PFSK-1 (cell line): Measurements from ENCODE around the gene PTPRN2.

Source experiments
- FOXP2 ChIP-seq: optimal IDR thresholded peaks from 2 replicates; pipeline ENCODE3; 2011; ENCODE audit warnings: borderline replicate concordance, control low read depth, inconsistent platforms; ENCODE audit not compliant: insufficient read depth; ENCODE audit errors: extremely low read length, extremely low read depth
- POLR2AphosphoS5 ChIP-seq: IDR thresholded peaks from 2 replicates; pipeline ENCODE4 v1.6.1; 2012; ENCODE audit warnings: low read depth, mild to moderate bottlenecking, control low read depth, low read length, moderate library complexity
- SIN3A ChIP-seq: IDR thresholded peaks from 2 replicates; pipeline ENCODE4 v1.6.1; 2012; ENCODE audit warnings: mild to moderate bottlenecking, low read length, moderate library complexity, borderline replicate concordance; ENCODE audit not compliant: insufficient read depth
- TAF1 ChIP-seq: IDR thresholded peaks from 2 replicates; pipeline ENCODE4 v1.6.1; 2012; ENCODE audit warnings: low read length, control low read depth, borderline replicate concordance; ENCODE audit not compliant: insufficient read depth
- TF ChIP-seq, protein P1 (sequence below), 2 experiments: IDR thresholded peaks; 2 replicates each; pipeline versions ENCODE4 v1.6.1 to v1.8.0; 2011 to 2012; ENCODE audit warnings: low read depth in 2 of 2, low read length in 2 of 2, control low read depth in 1 of 2, inconsistent platforms in 1 of 2, mild to moderate bottlenecking in 1 of 2, moderate library complexity in 1 of 2; ENCODE audit not compliant: insufficient read depth in 1 of 2

GRCh38 chr7:158050441-158050977 lies 537.1 kb downstream of the PTPRN2 start:
- TF ChIP-seq TAF1: no peak
- no peak for TF ChIP-seq SIN3A
- no peak for TF ChIP-seq POLR2AphosphoS5
- TF ChIP-seq, protein P1, sequence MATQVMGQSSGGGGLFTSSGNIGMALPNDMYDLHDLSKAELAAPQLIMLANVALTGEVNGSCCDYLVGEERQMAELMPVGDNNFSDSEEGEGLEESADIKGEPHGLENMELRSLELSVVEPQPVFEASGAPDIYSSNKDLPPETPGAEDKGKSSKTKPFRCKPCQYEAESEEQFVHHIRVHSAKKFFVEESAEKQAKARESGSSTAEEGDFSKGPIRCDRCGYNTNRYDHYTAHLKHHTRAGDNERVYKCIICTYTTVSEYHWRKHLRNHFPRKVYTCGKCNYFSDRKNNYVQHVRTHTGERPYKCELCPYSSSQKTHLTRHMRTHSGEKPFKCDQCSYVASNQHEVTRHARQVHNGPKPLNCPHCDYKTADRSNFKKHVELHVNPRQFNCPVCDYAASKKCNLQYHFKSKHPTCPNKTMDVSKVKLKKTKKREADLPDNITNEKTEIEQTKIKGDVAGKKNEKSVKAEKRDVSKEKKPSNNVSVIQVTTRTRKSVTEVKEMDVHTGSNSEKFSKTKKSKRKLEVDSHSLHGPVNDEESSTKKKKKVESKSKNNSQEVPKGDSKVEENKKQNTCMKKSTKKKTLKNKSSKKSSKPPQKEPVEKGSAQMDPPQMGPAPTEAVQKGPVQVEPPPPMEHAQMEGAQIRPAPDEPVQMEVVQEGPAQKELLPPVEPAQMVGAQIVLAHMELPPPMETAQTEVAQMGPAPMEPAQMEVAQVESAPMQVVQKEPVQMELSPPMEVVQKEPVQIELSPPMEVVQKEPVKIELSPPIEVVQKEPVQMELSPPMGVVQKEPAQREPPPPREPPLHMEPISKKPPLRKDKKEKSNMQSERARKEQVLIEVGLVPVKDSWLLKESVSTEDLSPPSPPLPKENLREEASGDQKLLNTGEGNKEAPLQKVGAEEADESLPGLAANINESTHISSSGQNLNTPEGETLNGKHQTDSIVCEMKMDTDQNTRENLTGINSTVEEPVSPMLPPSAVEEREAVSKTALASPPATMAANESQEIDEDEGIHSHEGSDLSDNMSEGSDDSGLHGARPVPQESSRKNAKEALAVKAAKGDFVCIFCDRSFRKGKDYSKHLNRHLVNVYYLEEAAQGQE (IDR thresholded peaks at IDR 0.05; ENCODE audit: insufficient read depth in 1 of 2, low read depth in 2 of 2, low read length in 2 of 2): no peak
- no peak for TF ChIP-seq FOXP2
